Forelimb muscle (tissue), 1 donor: ENCODE measurements around the gene EIF4B. TPM values are rescaled to one million over a fixed set of nuclear protein-coding genes. Genes with fewer than 3 reads are reported as not detected.

ENCODE experiments used
- polyA plus RNA-seq: library from polyadenylated mRNA; unstranded; fragments of 120-200 nt; gene quantifications from one replicate; pipeline ENCODE4 v1.2.1, GENCODE V29; 2013; ENCODE audit not compliant: insufficient read length

Gene EIF4B
- polyA plus RNA-seq, 1 donor = 449 TPM

Other genes with a start within 250 kb of the EIF4B start
- not detected for gene KRT76, start 229.1 kb upstream of the EIF4B start, polyA plus RNA-seq
- gene KRT3, start 210.3 kb upstream of the EIF4B start, polyA plus RNA-seq = not detected
- not detected for gene KRT4, start 192.3 kb upstream of the EIF4B start, polyA plus RNA-seq
- not detected for gene KRT79, start 172.1 kb upstream of the EIF4B start, polyA plus RNA-seq
- not detected for gene KRT78, start 157.5 kb upstream of the EIF4B start, polyA plus RNA-seq
- 3.2 TPM for gene KRT8, start 101.4 kb upstream of the EIF4B start, polyA plus RNA-seq
- 4.0 TPM for gene KRT18, start 57.3 kb upstream of the EIF4B start, polyA plus RNA-seq
- gene TNS2, start 43.6 kb downstream of the EIF4B start, polyA plus RNA-seq = 97.9 TPM
- 18.4 TPM for gene SPRYD3, start 72.9 kb downstream of the EIF4B start, polyA plus RNA-seq
- 59.2 TPM for gene IGFBP6, start 91.2 kb downstream of the EIF4B start, polyA plus RNA-seq
- gene SOAT2, start 97.0 kb downstream of the EIF4B start, polyA plus RNA-seq = 0.11 TPM
- gene ZNF740, start 174.3 kb downstream of the EIF4B start, polyA plus RNA-seq = 27.9 TPM
- 54.5 TPM for gene CSAD, start 174.5 kb downstream of the EIF4B start, polyA plus RNA-seq
- 1.2 TPM for gene ITGB7, start 200.8 kb downstream of the EIF4B start, polyA plus RNA-seq
- 22.5 TPM for gene RARG, start 225.8 kb downstream of the EIF4B start, polyA plus RNA-seq